CD4-positive, CD25-positive, alpha-beta regulatory T cell (primary cell): ENCODE data around the gene GSTM3. TPM values are rescaled to one million over a fixed set of nuclear protein-coding genes. Genes with fewer than 3 reads are reported as not detected.

ENCODE experiments used
- ATAC-seq, 2 donors: fragments of 150-1000 bp; cut with Tn5 transposase; one replicate each; pipeline ENCODE4 v1.10.0; 2021; ENCODE audit warnings: low read depth in 2 of 2, moderate number of reproducible peaks in 2 of 2, moderate library complexity in 1 of 2
- DNase-seq, 3 donors: peaks; one replicate each; pipeline versions ENCODE4 v3.0.0 to v3.0.0-alpha.2; 2012 to 2022; ENCODE audit warnings: mixed read lengths in 1 of 3
- H3K27ac ChIP-seq: one replicate; pipeline ENCODE4 v1.7.0; 2013; ENCODE audit warnings: mild to moderate bottlenecking, low read length; ENCODE audit not compliant: insufficient read depth, poor library complexity, severe bottlenecking
- H3K27me3 ChIP-seq: one replicate; pipeline ENCODE4 v1.7.0; 2013; ENCODE audit warnings: low read length; ENCODE audit not compliant: control insufficient read depth, insufficient read depth
- H3K36me3 ChIP-seq: one replicate; pipeline ENCODE4 v1.7.0; 2013; ENCODE audit warnings: mild to moderate bottlenecking, low read length, moderate library complexity; ENCODE audit not compliant: control insufficient read depth, insufficient read depth
- H3K4me1 ChIP-seq: 2 replicates; pipeline ENCODE4 v1.7.0; 2013; ENCODE audit warnings: mild to moderate bottlenecking, low read length; ENCODE audit not compliant: insufficient read depth, control insufficient read depth, poor library complexity, severe bottlenecking
- H3K4me3 ChIP-seq: one replicate; pipeline ENCODE4 v1.7.0; 2013; ENCODE audit warnings: low read depth, mild to moderate bottlenecking, low read length, moderate library complexity
- H3K9me3 ChIP-seq, 2 experiments: 1 replicate in 1 of 2; 2 replicates in 1 of 2; pipeline ENCODE4 v1.7.0; 2013; ENCODE audit warnings: low read length in 2 of 2, mild to moderate bottlenecking in 1 of 2, moderate library complexity in 1 of 2; ENCODE audit not compliant: control insufficient read depth in 2 of 2
- H3K27ac Mint-ChIP-seq, 3 donors: one replicate each; pipeline ENCODE4 v1.8.0; 2020 to 2022; ENCODE audit warnings: mild to moderate bottlenecking in 3 of 3, mixed read lengths in 3 of 3, moderate library complexity in 2 of 3
- H3K27me3 Mint-ChIP-seq: one replicate; pipeline ENCODE4 v1.8.0; 2022; ENCODE audit warnings: mild to moderate bottlenecking, mixed read lengths
- H3K36me3 Mint-ChIP-seq: one replicate; pipeline ENCODE4 v1.8.0; 2020; ENCODE audit warnings: mixed read lengths
- H3K4me1 Mint-ChIP-seq, 4 donors: one replicate each; pipeline ENCODE4 v1.8.0; 2020 to 2022; ENCODE audit warnings: mixed read lengths in 4 of 4, mild to moderate bottlenecking in 1 of 4
- H3K4me3 Mint-ChIP-seq, 4 donors: one replicate each; pipeline ENCODE4 v1.8.0; 2020 to 2022; ENCODE audit warnings: mild to moderate bottlenecking in 4 of 4, mixed read lengths in 4 of 4, moderate library complexity in 3 of 4
- H3K9me3 Mint-ChIP-seq, 7 donors: one replicate each; pipeline ENCODE4 v1.8.0; 2020 to 2022; ENCODE audit warnings: mixed read lengths in 7 of 7, mild to moderate bottlenecking in 3 of 7, moderate library complexity in 2 of 7
- polyA plus RNA-seq, 4 donors: library from polyadenylated mRNA; unstranded; fragments of 300-500 nt; fragmentation: Illumina TruSeq; gene quantifications; one replicate each; pipeline ENCODE4 v1.2.3, GENCODE V29; 2021
- total RNA-seq: library from RNA; stranded (reverse); gene quantifications from one replicate; pipeline ENCODE4 v1.2.3, GENCODE V29; 2022

GSTM3 gene
- total and polyA plus RNA-seq, 5 donors from 2014 or later = 3.9 to 50.1 (median 48.6) TPM

GRCh38 chr1:109786531-109787021, 45.7 kb upstream of the GSTM3 start:
- DNase-seq = no peak

GRCh38 chr1:109786112-109786480, 45.3 kb upstream of the GSTM3 start:
- H3K27ac Mint-ChIP-seq = peak overlapping the region in 1 of 3 donors; percentile 72
- H3K27me3 Mint-ChIP-seq = no peaks in the 10 kb centered on the region
- peak overlapping the region in 1 of 4 donors; percentile 13 for H3K4me3 Mint-ChIP-seq
- no peaks in the 10 kb centered on the region for H3K36me3 ChIP-seq
- DNase-seq (no peak), ATAC-seq (no peak)
- peaks cover 0 to under 1% of the 10 kb centered on the region in 2 experiments for H3K9me3 ChIP-seq
- peaks cover 0 to 43% (median 29%) of the 10 kb centered on the region in 4 donors for H3K4me1 Mint-ChIP-seq
- H3K4me3 ChIP-seq = no peak overlapping the region
- H3K9me3 Mint-ChIP-seq = no peaks in the 10 kb centered on the region
- peaks cover 23% of the 10 kb centered on the region for H3K4me1 ChIP-seq
- no peaks in the 10 kb centered on the region for H3K27me3 ChIP-seq
- no peaks in the 10 kb centered on the region for H3K36me3 Mint-ChIP-seq
- H3K27ac ChIP-seq = no peak overlapping the region

More at GRCh38 chr1:109786531-109787021, 45.7 kb upstream of the GSTM3 start:
- H3K27ac Mint-ChIP-seq = no peak overlapping the region
- Histone ChIP-seq H3K4me1 (peaks cover 28% of the 10 kb centered on the region), H3K9me3 (no peaks in the 10 kb centered on the region), H3K4me3 (no peak overlapping the region), H3K27ac (no peak overlapping the region), H3K27me3 (no peaks in the 10 kb centered on the region), H3K36me3 (no peaks in the 10 kb centered on the region)
- no peaks in the 10 kb centered on the region for H3K36me3 Mint-ChIP-seq
- ATAC-seq = no peak
- H3K4me3 Mint-ChIP-seq = no peak overlapping the region
- no peaks in the 10 kb centered on the region for H3K27me3 Mint-ChIP-seq
- no peaks in the 10 kb centered on the region for H3K9me3 Mint-ChIP-seq
- peaks cover 0 to 48% (median 34%) of the 10 kb centered on the region in 4 donors for H3K4me1 Mint-ChIP-seq

GRCh38 chr1:109785446-109786111, 44.7 kb upstream of the GSTM3 start:
- ATAC-seq = no peak
- Mint-ChIP-seq H3K36me3 (no peaks in the 10 kb centered on the region), H3K27me3 (no peaks in the 10 kb centered on the region), H3K27ac (peak overlapping the region in 1 of 3 donors; percentile 67), H3K9me3 (peaks cover 0 to 5% (median 0%) of the 10 kb centered on the region in 7 donors), H3K4me3 (no peak overlapping the region), H3K4me1 (peaks cover 0 to 38% (median 25%) of the 10 kb centered on the region in 4 donors)
- DNase-seq = no peak
- peaks cover 18% of the 10 kb centered on the region for H3K4me1 ChIP-seq
- peaks cover 5% of the 10 kb centered on the region in 2 experiments for H3K9me3 ChIP-seq
- H3K36me3 ChIP-seq = no peaks in the 10 kb centered on the region
- H3K4me3 ChIP-seq = no peak overlapping the region
- H3K27me3 ChIP-seq = no peaks in the 10 kb centered on the region
- no peak overlapping the region for H3K27ac ChIP-seq

GRCh38 chr1:109784551-109785252, 43.9 kb upstream of the GSTM3 start:
- Histone ChIP-seq H3K4me3 (no peak overlapping the region), H3K27me3 (no peaks in the 10 kb centered on the region), H3K9me3 (peaks cover 5 to 6% of the 10 kb centered on the region in 2 experiments), H3K27ac (no peak overlapping the region), H3K4me1 (peaks cover 10% of the 10 kb centered on the region), H3K36me3 (no peaks in the 10 kb centered on the region)
- Mint-ChIP-seq H3K27ac (peak overlapping the region in 2 of 3 donors; percentile 5 to 75), H3K9me3 (peaks cover 0 to 7% (median 0%) of the 10 kb centered on the region in 7 donors), H3K4me1 (peaks cover 0 to 29% (median 18%) of the 10 kb centered on the region in 4 donors), H3K36me3 (no peaks in the 10 kb centered on the region), H3K27me3 (no peaks in the 10 kb centered on the region), H3K4me3 (no peak overlapping the region)
- DNase-seq = no peak
- ATAC-seq = no peak

GRCh38 chr1:109783436-109783835, 42.6 kb upstream of the GSTM3 start:
- Mint-ChIP-seq H3K27ac (no peak overlapping the region), H3K4me3 (no peak overlapping the region)

GRCh38 chr1:109782927-109783326, 42.1 kb upstream of the GSTM3 start:
- peaks cover 5 to 6% of the 10 kb centered on the region in 2 experiments for H3K9me3 ChIP-seq
- Mint-ChIP-seq H3K4me3 (no peak overlapping the region), H3K36me3 (no peaks in the 10 kb centered on the region), H3K9me3 (peaks cover 0 to 7% (median 0%) of the 10 kb centered on the region in 7 donors), H3K4me1 (peaks cover 0 to 20% (median 9%) of the 10 kb centered on the region in 4 donors), H3K27ac (no peak overlapping the region), H3K27me3 (no peaks in the 10 kb centered on the region)
- ATAC-seq = no peak
- no peak overlapping the region for H3K4me3 ChIP-seq
- H3K27me3 ChIP-seq = no peaks in the 10 kb centered on the region
- no peaks in the 10 kb centered on the region for H3K4me1 ChIP-seq
- DNase-seq = no peak
- H3K36me3 ChIP-seq = no peaks in the 10 kb centered on the region
- H3K27ac ChIP-seq = no peak overlapping the region

More at GRCh38 chr1:109783436-109783835, 42.6 kb upstream of the GSTM3 start:
- DNase-seq (no peak), ATAC-seq (no peak)
- Mint-ChIP-seq H3K36me3 (no peaks in the 10 kb centered on the region), H3K4me1 (peaks cover 0 to 20% (median 10%) of the 10 kb centered on the region in 4 donors), H3K27me3 (no peaks in the 10 kb centered on the region), H3K9me3 (peaks cover 0 to 7% (median 0%) of the 10 kb centered on the region in 7 donors)
- Histone ChIP-seq H3K27me3 (no peaks in the 10 kb centered on the region), H3K9me3 (peaks cover 5 to 6% of the 10 kb centered on the region in 2 experiments), H3K4me1 (no peaks in the 10 kb centered on the region), H3K36me3 (no peaks in the 10 kb centered on the region), H3K4me3 (no peak overlapping the region), H3K27ac (no peak overlapping the region)

GRCh38 chr1:109782514-109782913, 41.7 kb upstream of the GSTM3 start:
- H3K36me3 ChIP-seq = no peaks in the 10 kb centered on the region
- H3K9me3 Mint-ChIP-seq = peaks cover 0 to 7% (median 0%) of the 10 kb centered on the region in 7 donors
- no peak overlapping the region for H3K27ac ChIP-seq
- peaks cover 5 to 6% of the 10 kb centered on the region in 2 experiments for H3K9me3 ChIP-seq
- no peaks in the 10 kb centered on the region for H3K27me3 ChIP-seq
- ATAC-seq (no peak), DNase-seq (no peak)
- H3K4me1 Mint-ChIP-seq = peaks cover under 1 to 19% (median 7%) of the 10 kb centered on the region in 4 donors
- H3K27ac Mint-ChIP-seq = no peak overlapping the region
- H3K4me3 Mint-ChIP-seq = no peak overlapping the region
- H3K4me3 ChIP-seq = no peak overlapping the region
- H3K36me3 Mint-ChIP-seq = no peaks in the 10 kb centered on the region
- no peaks in the 10 kb centered on the region for H3K4me1 ChIP-seq
- H3K27me3 Mint-ChIP-seq = no peaks in the 10 kb centered on the region
